Mesenchymal stem cell (in vitro differentiated cells and primary cell): ENCODE measurements around the gene NSUN5.
"Not testable (repeated sequence)": the region's sequence is repeated elsewhere in the genome, so short reads cannot be mapped to it uniquely, and the experiment has no call there.

Experiments
- DNase-seq: peaks from one replicate; pipeline ENCODE4 v3.0.0-alpha.2; 2013
- H2AFZ ChIP-seq: one replicate; pipeline ENCODE4 v1.6.1; 2013; ENCODE audit warnings: low read depth, mild to moderate bottlenecking, control low read depth, inconsistent platforms, low read length, moderate library complexity
- H2AK5ac ChIP-seq: 2 replicates; pipeline ENCODE4 v1.6.1; 2013; ENCODE audit warnings: low read length, moderate library complexity, mild to moderate bottlenecking, inconsistent platforms; ENCODE audit not compliant: severe bottlenecking
- H2BK120ac ChIP-seq: one replicate; pipeline ENCODE4 v1.6.1; 2013; ENCODE audit warnings: low read depth, mild to moderate bottlenecking, inconsistent platforms, low read length, moderate library complexity
- H2BK12ac ChIP-seq, 2 experiments: one replicate each; pipeline ENCODE4 v1.6.1; 2013; ENCODE audit warnings: inconsistent platforms in 2 of 2, low read length in 2 of 2, mild to moderate bottlenecking in 2 of 2, moderate library complexity in 2 of 2, control low read depth in 1 of 2
- H2BK15ac ChIP-seq: one replicate; pipeline ENCODE4 v1.6.1; 2013; ENCODE audit warnings: mild to moderate bottlenecking, low read depth, inconsistent platforms; ENCODE audit not compliant: poor library complexity, severe bottlenecking
- H2BK5ac ChIP-seq: 2 replicates; pipeline ENCODE4 v1.6.1; 2013; ENCODE audit warnings: low read depth, mild to moderate bottlenecking, low read length, control low read depth, inconsistent platforms; ENCODE audit not compliant: poor library complexity, severe bottlenecking
- H3K14ac ChIP-seq, 2 experiments: one replicate each; pipeline ENCODE4 v1.6.1; 2013; ENCODE audit warnings: inconsistent platforms in 2 of 2, low read length in 2 of 2, control low read depth in 1 of 2, mild to moderate bottlenecking in 1 of 2, moderate library complexity in 1 of 2
- H3K18ac ChIP-seq, 2 experiments: one replicate each; pipeline ENCODE4 v1.6.1; 2013; ENCODE audit warnings: inconsistent platforms in 2 of 2, low read length in 2 of 2, control low read depth in 1 of 2, low read depth in 1 of 2, mild to moderate bottlenecking in 1 of 2
- H3K23ac ChIP-seq, 2 experiments: one replicate each; pipeline ENCODE4 v1.6.1; 2013; ENCODE audit warnings: inconsistent platforms in 2 of 2, low read length in 2 of 2, mild to moderate bottlenecking in 2 of 2, moderate library complexity in 2 of 2, control low read depth in 1 of 2
- H3K27ac ChIP-seq: 2 replicates; pipeline ENCODE4 v1.5.1; 2013; ENCODE audit warnings: mild to moderate bottlenecking, moderate library complexity, low read length, control low read depth, inconsistent platforms; ENCODE audit not compliant: poor library complexity, severe bottlenecking
- H3K27me3 ChIP-seq, 2 experiments: 2 replicates each; pipeline versions ENCODE4 v1.6.1 to v1.7.0; 2013; ENCODE audit warnings: low read length in 2 of 2, mild to moderate bottlenecking in 2 of 2, moderate library complexity in 2 of 2, control low read depth in 1 of 2, inconsistent platforms in 1 of 2; ENCODE audit not compliant: control insufficient read depth in 1 of 2, insufficient read depth in 1 of 2
- H3K36me3 ChIP-seq, 2 experiments: 2 replicates each; pipeline versions ENCODE4 v1.6.1 to v1.7.0; 2013; ENCODE audit warnings: low read length in 2 of 2, control low read depth in 1 of 2, inconsistent platforms in 1 of 2, low read depth in 1 of 2, mild to moderate bottlenecking in 1 of 2; ENCODE audit not compliant: insufficient read depth in 2 of 2, control insufficient read depth in 1 of 2
- H3K4ac ChIP-seq, 2 experiments: one replicate each; pipeline ENCODE4 v1.6.1; 2013; ENCODE audit warnings: inconsistent platforms in 2 of 2, low read length in 2 of 2, mild to moderate bottlenecking in 2 of 2, moderate library complexity in 2 of 2, control low read depth in 1 of 2, low read depth in 1 of 2
- H3K4me1 ChIP-seq: 2 replicates; pipeline ENCODE4 v1.6.1; 2013; ENCODE audit warnings: low read depth, low read length, control low read depth; ENCODE audit not compliant: control insufficient read depth, insufficient read depth
- H3K4me2 ChIP-seq: 2 replicates; pipeline ENCODE4 v1.6.1; 2013; ENCODE audit warnings: low read length, mild to moderate bottlenecking, inconsistent platforms; ENCODE audit not compliant: poor library complexity, severe bottlenecking
- H3K4me3 ChIP-seq, 2 experiments: 2 replicates each; pipeline versions ENCODE4 v1.5.1 to v1.7.0; 2013; ENCODE audit warnings: low read length in 2 of 2, mild to moderate bottlenecking in 2 of 2, control low read depth in 1 of 2, low read depth in 1 of 2; ENCODE audit not compliant: insufficient read depth in 1 of 2
- H3K79me1 ChIP-seq: replicated peaks from 2 replicates; pipeline ENCODE4 v1.6.1; 2013; ENCODE audit warnings: mild to moderate bottlenecking, control low read depth, low read length, inconsistent platforms; ENCODE audit not compliant: poor library complexity, severe bottlenecking
- H3K9ac ChIP-seq: 2 replicates; pipeline ENCODE4 v1.7.0; 2013; ENCODE audit warnings: mild to moderate bottlenecking, low read length, moderate library complexity
- H3K9me3 ChIP-seq: 2 replicates; pipeline ENCODE4 v1.7.0; 2013; ENCODE audit warnings: mild to moderate bottlenecking, low read length; ENCODE audit not compliant: control insufficient read depth
- H4K8ac ChIP-seq: one replicate; pipeline ENCODE4 v1.6.1; 2013; ENCODE audit warnings: inconsistent platforms, mild to moderate bottlenecking, low read length, moderate library complexity
- H4K91ac ChIP-seq: one replicate; pipeline ENCODE4 v1.6.1; 2013; ENCODE audit warnings: mild to moderate bottlenecking, low read length, inconsistent platforms
- WGBS: methylation state at CpG from one replicate; pipeline ENCODE4 v1.1.7; 2013; ENCODE audit warnings: mixed read lengths; 5-methylcytosine and 5-hydroxymethylcytosine counted together

The NSUN5 gene

DNA sequence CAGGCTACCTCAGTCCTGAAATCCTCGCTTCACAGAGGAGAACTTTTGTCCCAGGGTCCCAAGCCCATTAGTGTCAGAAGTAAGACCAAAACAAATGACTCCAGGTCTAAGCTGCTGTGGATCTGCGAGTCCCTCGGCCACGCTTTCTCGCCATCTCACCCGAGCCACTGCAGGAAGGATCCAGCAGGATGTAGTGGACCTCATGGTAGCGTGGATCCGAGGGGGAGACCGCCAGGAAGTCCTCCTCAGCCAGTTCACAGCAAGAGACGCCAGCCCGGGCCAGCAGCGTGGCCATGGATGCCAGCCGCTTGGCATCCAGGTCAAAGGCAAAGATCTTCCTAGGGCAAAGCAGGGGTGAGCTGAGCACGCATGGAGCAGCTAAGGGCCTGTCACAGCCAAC lies 4.6 kb downstream of the NSUN5 start:
- Histone ChIP-seq H2AK5ac (no peak overlapping the region), H3K4me2 (no peak overlapping the region), H3K14ac (no peak overlapping the region), H4K8ac (no peak overlapping the region), H3K9ac (no peak overlapping the region), H2BK12ac (no peak overlapping the region), H3K23ac (no peak overlapping the region), H2AFZ (no peak overlapping the region), H3K27me3 (no peaks in the 10 kb centered on the region), H3K79me1 (peaks cover 8% of the 10 kb centered on the region), H3K18ac (no peak overlapping the region), H2BK120ac (no peak overlapping the region), H2BK5ac (no peak overlapping the region), H3K4me1 (peaks cover 13% of the 10 kb centered on the region), H2BK15ac (no peak overlapping the region), H3K36me3 (peaks cover 28 to 32% of the 10 kb centered on the region in 2 experiments), H4K91ac (no peak overlapping the region), H3K9me3 (no peaks in the 10 kb centered on the region), H3K27ac (no peak overlapping the region), H3K4ac (no peak overlapping the region), H3K4me3 (no peak overlapping the region)
- DNase-seq: no peak
- 97% methylated on average over 14 of the region's 14 CpGs for WGBS

DNA sequence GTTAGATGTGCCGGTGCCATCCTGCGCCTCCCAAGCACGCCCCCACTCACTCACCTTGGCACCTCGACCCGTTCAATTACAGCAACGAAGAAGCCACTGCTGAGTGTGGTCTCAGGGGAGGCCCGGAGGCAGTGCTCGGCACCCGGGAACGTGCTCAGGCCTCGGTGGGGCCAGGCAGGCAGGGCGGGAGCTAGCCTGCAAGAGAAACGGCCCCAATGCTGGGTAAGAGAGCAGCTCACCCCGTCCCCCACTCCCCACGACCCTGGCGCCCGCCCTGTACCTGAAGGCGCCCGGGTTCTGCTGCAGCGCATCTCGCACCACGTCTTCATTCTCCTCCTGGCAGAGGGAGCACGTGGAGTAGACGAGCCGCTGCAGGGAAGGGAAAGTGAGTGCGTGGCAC lies 5.1 kb downstream of the NSUN5 start:
- Histone ChIP-seq H3K14ac (no peak overlapping the region), H3K18ac (no peak overlapping the region), H3K9ac (no peak overlapping the region), H2BK15ac (no peak overlapping the region), H3K79me1 (peaks cover 6% of the 10 kb centered on the region), H3K4me3 (no peak overlapping the region), H2BK12ac (no peak overlapping the region), H3K23ac (no peak overlapping the region), H3K4me2 (no peak overlapping the region), H2AFZ (no peak overlapping the region), H2BK5ac (no peak overlapping the region), H3K36me3 (peaks cover 28 to 32% of the 10 kb centered on the region in 2 experiments), H2BK120ac (no peak overlapping the region), H3K9me3 (no peaks in the 10 kb centered on the region), H3K4ac (no peak overlapping the region), H4K91ac (no peak overlapping the region), H3K27ac (no peak overlapping the region), H3K27me3 (no peaks in the 10 kb centered on the region), H3K4me1 (peaks cover 11% of the 10 kb centered on the region), H2AK5ac (no peak overlapping the region), H4K8ac (no peak overlapping the region)
- DNase-seq: no peak
- WGBS: 96% methylated on average over 25 of the region's 26 CpGs

- H3K18ac ChIP-seq, H3K4me2 ChIP-seq, H4K91ac ChIP-seq, H3K9me3 ChIP-seq, H2AFZ ChIP-seq, H2AK5ac ChIP-seq, H3K23ac ChIP-seq, H2BK15ac ChIP-seq, H3K4me1 ChIP-seq, H3K14ac ChIP-seq, H3K27ac ChIP-seq, DNase-seq, H3K4ac ChIP-seq, H2BK12ac ChIP-seq, H4K8ac ChIP-seq, H3K4me3 ChIP-seq, H3K79me1 ChIP-seq, H3K9ac ChIP-seq, H3K27me3 ChIP-seq, H2BK120ac ChIP-seq, H2BK5ac ChIP-seq: not testable (repeated sequence)
- 97% methylated on average over 2 of the region's 10 CpGs for WGBS
- H3K36me3 ChIP-seq: peaks cover 28 to 32% of the 10 kb centered on the region in 2 experiments
Observed at GRCh38 chr7:73302846-73303245, 5.8 kb downstream of the NSUN5 start.

DNA sequence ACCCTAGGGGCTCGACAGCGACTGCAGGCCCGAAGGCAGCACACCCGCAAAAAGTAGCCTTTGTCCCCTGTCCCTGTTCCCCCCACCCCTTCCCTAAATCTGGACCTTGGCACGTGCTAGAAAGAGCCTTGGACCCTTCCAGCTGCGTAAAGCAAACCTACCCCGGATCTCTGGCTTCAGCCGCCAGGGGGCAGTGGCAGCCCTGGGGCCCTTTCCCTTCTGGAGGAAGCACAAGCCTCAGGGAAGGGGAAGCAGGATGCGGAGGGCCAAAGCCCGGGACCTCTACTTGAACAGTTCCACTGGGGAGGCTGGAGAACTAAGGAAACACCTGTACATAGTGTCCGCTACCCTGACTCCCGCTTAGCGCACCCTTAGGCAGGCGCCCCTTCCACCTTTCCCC lies 7.5 kb downstream of the NSUN5 start:
- not testable (repeated sequence) for H3K14ac ChIP-seq, H4K8ac ChIP-seq, H3K27ac ChIP-seq, H2BK120ac ChIP-seq, H2BK15ac ChIP-seq, H2BK12ac ChIP-seq, H3K27me3 ChIP-seq, H3K4ac ChIP-seq, DNase-seq, H4K91ac ChIP-seq, H3K18ac ChIP-seq, H2BK5ac ChIP-seq, H2AK5ac ChIP-seq, H3K4me1 ChIP-seq, H2AFZ ChIP-seq, H3K9me3 ChIP-seq, H3K23ac ChIP-seq, H3K79me1 ChIP-seq, H3K9ac ChIP-seq, H3K4me2 ChIP-seq, H3K4me3 ChIP-seq
- peaks cover 23 to 24% of the 10 kb centered on the region in 2 experiments for H3K36me3 ChIP-seq
- no CpG with 5 or more reads among the region's 14 CpGs for WGBS
